ENCODE results near the gene SHROOM2.
"Not testable (repeated sequence)": the region's sequence is repeated elsewhere in the genome, so short reads cannot be mapped to it uniquely, and the experiment has no call there.

Gene SHROOM2

DNA sequence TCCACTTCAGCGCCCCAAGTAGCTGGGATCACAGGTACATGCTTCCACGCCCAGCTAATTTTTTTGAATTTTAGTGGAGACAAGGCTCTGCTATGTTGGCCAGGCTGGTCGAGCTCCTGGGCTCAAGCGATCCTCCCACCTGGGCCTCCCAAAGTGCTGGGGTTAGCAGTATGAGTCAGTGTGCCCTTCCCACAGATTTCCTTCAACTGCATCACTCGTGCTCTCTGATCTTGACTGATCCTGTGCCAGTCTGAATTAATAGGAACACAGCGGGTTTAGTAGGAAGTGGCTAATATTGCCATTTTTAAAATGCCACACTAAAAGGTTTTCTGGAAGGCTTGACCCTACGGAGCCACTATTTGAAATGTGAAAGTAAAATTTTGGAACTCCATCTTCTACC lies 4.3 kb upstream of the SHROOM2 start:
- no peak for DNase-seq (ENCODE audit: low read depth in 1 of 2, low spot score in 1 of 2)

DNA sequence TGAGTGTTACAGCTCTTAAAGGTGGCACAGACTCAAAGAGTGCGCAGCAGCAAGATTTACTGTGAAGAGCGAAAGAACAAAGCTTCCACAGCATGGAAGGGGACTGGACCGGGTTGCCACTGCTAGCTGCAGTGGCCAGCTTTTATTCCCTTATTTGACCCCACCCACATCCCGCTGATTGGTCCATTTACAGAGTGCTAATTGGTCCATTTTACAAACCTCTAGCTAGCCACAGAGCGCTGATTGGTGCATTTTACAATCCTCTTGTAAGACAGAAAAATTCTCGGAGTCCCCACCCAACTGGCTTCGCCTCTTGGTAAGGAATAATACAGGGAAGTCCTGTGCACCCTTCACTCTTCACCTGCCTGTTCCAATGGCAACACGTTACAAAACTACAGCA lies 1.9 kb upstream of the SHROOM2 start:
- DNase-seq (ENCODE audit: low read depth in 1 of 2, low spot score in 1 of 2), result no peak

DNA sequence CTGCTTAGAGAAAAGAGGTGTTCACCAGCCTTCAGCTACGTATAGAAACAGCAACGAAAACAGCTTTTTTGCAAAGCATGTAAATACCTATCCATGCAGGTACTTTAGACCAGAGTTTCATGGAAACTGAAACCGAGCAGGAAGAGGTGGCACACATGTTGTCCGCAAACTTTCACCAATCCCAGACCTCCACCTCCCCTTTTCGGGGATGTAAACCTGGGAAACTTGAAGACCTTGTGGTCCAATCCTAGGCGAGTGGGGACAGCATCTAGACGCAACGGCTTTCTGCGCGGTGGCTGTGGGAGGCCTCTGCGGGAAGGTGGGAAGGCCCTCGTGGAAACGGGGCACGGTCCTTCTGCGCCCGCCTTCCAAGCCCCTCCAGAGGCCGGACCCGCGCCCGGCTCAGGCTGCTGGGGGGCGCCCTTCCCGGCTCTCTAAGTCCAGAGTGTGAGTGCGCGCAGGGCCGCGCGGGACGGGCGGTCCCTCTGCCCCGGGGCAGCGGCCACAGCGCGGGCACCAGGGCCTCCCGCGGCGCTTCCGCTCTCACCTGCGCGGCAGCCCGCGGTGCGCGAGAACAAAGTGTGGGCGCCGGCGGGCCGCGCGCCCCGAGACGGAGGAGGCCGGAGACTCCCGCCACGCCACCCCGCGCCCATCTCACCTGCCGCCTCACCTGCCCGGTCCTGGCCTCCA lies 830 bp upstream of the SHROOM2 start:
- no peak for DNase-seq (ENCODE audit: low read depth in 1 of 2, low spot score in 1 of 2)

DNA sequence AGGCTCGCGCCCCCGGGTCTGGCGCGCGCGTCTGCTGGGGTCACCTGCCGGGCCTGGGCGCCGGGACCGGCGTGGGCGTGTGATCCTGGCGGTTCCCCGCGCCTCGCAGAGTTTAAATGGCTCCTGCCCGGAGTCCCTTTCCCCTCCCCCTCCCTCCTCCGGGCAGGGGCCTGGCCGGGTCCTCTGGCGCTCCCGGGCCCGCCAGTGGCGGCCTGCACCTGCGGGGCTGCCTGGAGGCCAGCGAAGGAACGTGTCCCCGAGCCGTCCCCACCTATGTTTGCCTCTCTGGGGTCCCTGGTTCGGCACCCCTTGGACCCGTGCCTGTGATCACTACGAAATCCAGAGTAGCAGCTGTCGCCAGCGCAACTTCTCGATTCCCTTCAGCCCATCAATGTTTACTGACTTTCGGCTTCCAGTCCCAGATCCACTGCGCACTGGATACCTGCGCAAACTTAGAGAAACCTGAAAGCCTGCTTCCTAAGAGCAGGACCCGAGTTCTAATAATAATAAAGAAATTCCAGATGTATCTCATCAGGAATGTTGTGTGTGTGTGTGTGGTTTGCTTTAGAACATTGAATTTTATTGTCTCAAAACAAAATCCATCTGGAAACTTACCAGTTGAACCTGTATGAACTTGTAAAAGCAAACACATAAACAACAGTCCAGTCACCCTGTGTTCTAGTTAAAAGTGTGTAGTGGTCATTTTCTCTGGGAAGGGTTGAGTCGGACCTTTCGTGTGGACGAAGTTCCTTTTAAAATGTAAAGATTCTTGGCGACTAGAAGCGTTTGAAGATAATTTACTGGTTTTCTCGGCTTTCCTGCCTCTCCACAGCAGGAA lies 788 bp downstream of the SHROOM2 start:
- DNase-seq (ENCODE audit: low read depth in 1 of 2, low spot score in 1 of 2), result no peak

DNA sequence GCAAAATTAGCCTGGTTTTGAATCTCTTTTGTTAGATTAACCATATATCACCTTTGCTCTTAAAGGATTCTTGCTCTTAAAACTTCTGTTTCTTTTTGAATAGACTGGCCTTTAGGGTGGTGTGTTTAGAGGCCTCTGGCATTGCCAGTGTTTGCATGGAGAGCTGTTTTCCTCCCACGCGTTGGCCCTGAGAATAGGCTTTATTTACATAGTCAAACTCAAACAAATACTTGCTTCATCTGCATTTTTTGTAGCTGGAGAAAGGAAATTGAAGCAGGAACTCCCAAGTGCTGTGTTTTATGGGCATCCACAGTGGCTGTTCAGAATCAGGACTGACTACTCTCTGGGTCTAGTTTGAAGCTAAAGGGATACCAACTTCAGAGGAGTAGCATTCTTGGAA lies 2.7 kb downstream of the SHROOM2 start:
- DNase-seq (ENCODE audit: low read depth in 1 of 2, low spot score in 1 of 2), result no peak

DNA sequence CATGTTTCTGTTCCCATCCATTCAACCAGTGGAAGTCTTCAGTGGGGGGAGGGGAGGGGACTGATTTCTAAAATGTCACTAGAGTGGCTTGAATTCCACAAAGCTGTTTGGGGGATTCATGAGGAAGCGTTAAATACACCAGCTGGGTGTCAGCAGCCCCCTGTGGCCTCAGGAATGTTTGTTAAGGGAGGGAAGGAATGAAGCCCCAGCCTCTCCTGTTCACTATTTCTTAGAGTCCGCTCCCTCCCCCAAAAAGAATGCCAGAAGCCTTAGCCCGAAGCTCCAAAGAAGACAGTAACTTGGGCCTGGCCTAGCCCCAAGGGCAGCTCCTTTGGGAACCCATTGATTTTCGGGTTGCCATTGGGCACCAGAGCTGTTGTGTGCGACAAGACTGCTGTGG lies 3.3 kb downstream of the SHROOM2 start:
- DNase-seq (ENCODE audit: low read depth in 1 of 2, low spot score in 1 of 2), result no peak

DNA sequence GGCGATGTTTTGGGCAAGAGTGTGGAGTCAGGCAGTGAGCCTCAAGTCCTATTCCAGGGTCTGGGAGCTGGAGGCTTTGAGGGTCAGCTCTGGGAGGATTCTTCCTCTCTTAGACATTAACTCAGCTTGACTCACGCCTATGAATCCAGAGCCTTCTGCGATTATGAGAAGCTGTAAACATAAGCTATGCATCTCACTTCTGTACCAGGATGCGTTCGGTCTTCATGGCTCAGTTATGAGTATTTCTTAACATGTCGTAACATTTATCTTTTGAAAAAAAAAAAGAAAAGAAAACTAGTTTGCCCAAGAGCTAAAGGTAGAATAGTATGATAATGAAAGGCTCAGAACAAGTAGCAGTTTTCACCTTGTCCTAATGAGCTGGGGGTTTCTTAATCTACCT lies 4.6 kb downstream of the SHROOM2 start:
- no peak for DNase-seq (ENCODE audit: low read depth in 1 of 2, low spot score in 1 of 2)

DNA sequence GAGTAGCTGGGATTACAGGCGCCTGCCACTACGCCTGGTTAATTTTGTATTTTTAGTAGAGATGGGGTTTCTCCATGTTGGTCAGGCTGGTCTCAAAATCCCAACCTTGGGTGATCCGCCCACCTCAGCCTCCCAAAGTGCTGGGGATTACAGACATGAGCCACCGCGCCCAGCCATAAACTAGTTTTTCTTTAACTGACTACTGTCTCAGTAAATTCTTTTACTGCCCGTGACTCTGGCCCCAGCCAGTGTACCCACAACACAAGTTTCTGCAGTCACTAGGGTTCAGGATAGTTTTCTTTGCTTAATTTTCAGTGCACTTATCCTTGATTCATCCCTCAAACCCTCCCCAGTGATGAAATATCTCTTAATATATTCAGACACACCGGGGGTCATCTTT lies 8.3 kb downstream of the SHROOM2 start:
- no peak for DNase-seq (ENCODE audit: low read depth in 1 of 2, low spot score in 1 of 2)

DNA sequence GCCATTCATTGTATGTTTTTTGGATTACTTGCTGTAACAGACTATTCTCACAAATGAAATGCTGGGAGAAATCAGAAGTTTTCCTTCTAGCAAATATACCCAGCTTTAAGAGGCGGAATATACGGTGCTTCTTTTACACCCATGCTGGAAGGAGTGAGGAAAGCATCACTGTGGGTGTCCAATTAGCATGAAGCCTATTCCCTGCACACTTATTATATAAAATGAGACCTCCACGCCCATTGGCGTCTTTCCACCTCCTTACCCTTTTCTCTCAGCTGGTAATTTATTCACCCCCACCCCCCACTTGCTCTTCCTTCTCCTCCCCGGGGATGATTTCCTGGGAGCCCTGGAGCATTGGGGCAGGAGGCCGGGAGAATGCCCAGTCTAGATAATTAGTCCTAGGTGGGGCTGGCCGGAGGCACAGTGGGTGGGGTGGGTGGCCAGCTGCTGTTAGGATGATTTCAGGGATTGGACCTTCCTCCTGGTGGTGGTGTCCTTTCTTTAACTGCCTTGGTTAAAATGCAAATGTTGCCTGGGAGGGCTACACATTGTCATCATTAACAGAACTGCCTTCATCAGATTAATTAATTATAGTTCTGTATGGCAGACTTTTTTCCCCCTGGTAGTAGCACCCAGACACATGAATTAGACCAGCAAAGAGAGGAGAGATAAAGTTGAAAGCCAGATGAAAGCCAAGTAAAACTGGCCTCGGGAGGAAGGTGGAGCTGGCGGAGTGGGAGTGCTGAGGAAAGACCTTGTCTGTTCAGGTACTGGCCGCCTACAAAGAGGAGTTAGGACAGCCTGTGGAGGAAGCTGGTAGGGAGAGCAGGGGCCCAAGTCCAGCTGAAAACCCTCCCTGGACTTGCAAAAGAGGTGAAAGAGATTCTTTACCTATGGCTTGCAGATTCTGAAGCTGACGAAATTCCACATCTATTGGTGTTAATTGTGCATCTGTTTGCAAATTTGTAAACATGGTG lies 11.4 kb downstream of the SHROOM2 start:
- no peak for DNase-seq (ENCODE audit: low read depth in 1 of 2, low spot score in 1 of 2)

DNA sequence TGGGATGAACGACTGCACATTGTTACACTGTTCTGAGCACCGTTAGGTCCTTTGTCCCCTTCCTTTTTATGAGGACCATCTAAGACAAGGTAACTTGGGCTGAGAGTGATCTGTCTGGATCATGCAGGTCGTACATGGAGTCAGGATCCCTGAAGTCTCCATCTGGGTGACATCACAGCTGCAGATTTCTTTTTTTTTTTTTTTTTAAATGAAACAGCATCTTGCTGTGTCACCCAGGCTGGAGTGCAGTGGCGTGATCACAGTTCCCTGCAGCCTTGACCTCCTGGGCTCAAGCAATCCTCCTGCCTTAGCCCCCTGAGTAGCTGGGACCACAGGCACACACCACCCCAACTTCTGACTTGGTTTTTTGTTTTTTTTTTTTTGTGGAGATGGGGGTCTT lies 16.5 kb downstream of the SHROOM2 start:
- no peak for DNase-seq (ENCODE audit: low read depth in 1 of 2, low spot score in 1 of 2)

DNA sequence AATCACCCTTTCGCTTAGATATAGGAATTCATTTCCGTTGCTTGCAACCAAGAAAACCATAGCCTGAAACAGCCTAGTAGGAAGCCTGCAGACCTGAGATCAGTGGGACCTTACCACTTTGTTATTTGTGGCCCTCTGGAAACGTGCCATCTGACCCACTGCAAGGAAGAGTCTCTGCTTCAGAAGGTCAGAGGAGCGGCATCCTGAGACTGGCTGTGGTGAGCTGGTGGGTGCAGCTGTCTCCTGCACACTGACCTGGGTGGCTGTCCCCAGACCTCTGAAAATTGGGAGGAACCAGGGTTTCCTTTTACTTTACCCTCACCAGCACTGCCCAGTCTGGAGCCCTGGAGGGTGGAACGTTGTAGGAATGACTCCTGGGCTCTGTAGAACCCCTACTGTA lies 18.2 kb downstream of the SHROOM2 start:
- DNase-seq (ENCODE audit: low read depth in 1 of 2, low spot score in 1 of 2), result no peak

DNA sequence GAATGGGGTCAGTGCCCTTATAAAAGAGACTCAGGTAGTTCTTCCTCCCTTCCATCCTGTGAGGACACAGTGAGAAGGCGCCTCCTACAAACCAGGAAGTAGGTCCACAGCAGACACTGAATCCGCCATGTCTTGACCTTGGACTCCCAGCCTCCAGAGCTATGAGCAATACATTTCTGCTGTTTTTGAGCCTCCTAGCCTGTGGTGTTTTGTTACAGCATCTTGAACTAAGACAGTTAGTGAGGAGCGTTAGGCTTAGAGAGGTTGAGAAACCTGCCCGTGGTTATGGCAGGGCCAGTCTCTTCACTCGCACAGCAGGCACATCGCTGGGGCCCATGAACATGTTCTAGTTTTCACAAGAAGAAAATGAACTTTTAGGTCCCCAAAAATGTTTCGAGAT lies 19.7 kb downstream of the SHROOM2 start:
- DNase-seq (ENCODE audit: low read depth in 1 of 2, low spot score in 1 of 2), result no peak

DNA sequence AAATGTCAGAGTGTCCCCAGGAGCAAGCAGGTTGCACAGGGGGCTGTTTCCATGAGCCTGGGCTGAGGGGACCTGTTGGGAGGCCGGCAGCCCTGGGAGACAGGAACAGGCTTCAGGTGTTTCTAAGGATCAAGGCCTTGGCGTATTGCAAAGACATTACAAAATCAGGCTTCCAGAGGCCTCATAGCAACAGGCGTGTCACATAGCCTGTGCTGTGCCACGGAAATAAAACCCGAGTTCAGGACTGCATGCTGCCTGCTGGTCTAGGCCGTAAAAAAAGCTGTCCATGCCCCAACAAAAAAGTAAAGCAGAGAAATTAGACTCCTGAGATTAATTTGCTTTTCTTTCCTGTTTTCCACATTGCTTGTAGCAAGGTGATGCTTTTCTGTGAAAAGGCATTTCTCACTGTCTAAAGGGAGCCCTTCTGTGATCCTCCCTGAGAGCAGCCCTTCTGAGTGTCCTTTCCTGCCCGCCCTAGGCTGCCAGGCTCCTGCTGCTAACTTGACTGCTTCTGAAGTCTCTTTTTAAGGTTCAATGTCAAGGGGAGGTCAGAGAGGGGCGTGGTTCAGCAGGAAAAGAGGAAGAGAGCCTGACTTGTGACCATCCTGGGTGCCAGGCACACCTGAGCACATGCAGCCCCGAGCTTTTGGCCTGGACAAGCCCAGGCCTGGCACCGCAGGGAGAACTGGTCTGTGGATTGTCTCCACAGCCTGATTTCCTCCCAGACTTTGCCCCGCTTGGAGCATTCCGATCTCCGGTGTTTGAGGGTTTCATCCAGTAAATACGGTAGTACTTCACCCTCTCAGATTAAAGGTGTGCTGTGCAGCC lies 21.3 kb downstream of the SHROOM2 start:
- no peak for DNase-seq (ENCODE audit: low read depth in 1 of 2, low spot score in 1 of 2)

DNA sequence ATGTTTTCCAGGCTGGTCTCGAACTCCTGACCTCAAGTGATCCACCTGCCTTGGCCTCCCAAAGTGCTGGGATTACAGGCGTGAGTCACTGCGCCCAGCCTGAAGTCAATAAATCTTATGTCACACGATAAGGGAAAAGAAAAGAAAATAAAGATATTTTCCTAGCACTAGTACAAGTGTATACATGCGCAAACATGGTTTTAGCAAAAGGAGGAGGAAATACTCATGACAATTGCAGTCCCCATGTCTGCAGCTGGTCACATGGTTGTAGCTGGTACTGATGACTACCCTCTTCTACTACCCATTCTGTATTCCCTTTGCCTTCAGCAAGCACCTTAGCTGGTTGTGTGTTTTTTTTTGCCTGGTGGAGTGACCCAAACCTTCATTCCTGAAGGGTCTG lies 23.6 kb downstream of the SHROOM2 start:
- DNase-seq (ENCODE audit: low read depth in 1 of 2, low spot score in 1 of 2), result not testable (repeated sequence)

DNA sequence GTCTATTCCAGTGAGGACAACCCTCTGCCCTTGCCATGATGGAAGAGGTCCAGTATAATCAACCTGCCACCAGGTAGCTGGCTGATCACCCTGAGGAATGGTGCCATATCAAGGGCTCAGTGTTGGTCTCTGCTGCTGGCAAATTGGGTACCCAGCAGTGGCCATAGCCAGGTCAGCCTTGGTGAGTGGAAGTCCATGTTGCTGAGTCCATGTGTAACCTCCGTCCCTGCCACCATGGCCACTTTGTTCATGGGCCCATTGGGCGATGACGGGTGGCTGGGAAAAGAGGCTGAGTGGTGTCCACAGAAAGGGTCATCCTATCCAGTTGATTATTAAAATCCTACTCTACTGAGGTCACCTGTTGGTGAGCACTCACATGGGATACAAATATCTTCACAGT lies 24.9 kb downstream of the SHROOM2 start:
- DNase-seq (ENCODE audit: low read depth in 1 of 2, low spot score in 1 of 2), result not testable (repeated sequence)

DNA sequence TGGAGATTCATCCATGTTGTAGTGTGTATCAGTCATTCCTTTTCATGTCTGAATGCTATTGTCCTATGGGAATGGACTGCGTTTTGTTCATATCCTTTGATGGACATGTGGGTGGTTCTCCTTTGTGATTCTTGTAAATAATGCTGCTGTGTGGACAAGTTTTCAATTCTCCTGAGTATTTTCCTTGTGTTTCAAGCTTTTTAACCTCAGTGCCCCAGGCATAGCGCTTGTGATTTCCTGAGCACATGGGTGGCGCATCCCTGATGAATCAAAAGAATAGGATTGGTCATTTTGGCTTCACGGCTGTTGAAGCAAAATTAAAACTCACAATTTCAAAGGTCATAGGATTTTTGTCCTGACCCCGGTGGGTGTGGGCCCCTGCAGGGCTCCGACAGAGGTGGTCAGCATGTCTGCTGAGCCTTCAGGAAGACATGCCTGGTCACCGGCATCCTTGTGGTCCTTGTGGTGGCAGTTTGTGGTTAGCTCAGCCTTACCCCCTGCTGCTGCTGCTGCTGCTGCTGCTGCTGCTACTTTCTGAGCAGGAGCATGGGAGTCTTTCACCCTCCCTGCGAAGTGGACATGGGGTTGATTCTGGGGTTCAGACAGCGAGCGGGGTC lies 30.0 kb downstream of the SHROOM2 start:
- no peak for DNase-seq (ENCODE audit: low read depth in 1 of 2, low spot score in 1 of 2)

DNA sequence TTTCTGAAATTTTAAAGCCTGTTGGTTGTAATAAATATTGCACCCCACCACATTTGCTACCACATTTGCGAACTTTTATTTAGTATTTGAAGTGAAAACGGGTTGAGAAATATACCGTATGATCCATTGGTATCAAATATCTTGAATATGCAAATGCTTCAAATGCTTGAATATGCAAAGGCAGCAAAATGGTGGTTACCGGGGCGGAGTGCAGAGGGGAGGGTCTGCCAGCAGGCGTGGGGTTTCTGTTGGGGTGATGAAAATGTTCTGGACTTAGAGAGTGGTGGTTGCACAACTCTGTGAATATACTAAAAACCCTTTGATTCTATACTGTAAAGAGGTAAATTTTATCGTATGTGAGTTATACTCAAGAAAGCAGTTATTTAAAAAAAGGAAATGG lies 35.3 kb downstream of the SHROOM2 start:
- DNase-seq (ENCODE audit: low read depth in 1 of 2, low spot score in 1 of 2), result no peak

DNA sequence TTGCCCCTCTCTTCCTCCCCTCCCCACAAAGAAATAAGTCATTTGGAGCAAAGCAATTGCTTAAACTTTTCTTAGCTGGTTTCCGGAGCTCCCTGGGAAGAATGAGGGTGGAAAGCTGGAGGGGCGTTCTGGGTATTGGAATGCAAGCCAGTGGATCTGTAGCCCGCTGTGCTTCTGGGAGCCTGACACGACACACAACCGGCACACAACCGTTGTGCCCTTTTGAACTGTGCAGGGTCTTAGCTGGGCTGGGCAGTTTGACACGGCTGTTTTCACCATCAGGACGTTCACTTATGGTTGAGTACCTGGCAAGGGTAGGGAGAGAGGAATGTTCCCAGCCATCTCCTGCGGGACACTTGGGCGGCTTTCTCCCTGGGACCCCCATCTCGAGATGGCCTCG lies 38.3 kb downstream of the SHROOM2 start:
- no peak for DNase-seq (ENCODE audit: low read depth in 1 of 2, low spot score in 1 of 2)

DNA sequence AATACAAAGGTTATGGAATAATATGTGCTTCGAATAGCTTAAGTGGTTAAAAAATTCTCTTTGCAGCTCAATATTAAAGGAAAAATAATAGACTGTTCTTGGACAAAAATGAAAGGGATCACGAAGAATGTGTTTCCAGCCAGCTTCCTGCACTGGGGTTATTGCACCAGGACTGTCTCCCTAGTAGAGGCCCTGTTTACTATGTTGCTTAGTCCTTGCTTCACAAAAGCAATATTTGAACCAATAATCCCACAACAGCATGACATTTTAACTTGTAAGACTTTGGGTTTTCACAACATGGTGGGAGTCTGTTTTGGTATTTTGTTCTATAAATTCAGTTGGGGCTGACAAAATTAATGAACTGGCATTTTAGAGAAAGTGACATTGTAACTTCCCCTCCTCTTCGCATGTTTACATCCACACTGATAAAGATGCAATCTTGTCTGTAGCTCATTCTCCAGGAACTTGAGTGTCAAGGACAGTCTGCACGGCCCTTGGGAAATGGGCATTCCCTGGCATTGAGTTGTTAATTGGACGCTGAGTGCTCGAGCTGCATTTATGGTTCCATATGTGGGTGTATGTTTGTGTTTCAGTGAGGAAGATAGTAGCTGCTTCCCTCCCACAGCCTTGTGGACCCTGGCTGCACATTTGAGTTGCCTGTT lies 39.0 kb downstream of the SHROOM2 start:
- no peak for DNase-seq (ENCODE audit: low read depth in 1 of 2, low spot score in 1 of 2)

DNA sequence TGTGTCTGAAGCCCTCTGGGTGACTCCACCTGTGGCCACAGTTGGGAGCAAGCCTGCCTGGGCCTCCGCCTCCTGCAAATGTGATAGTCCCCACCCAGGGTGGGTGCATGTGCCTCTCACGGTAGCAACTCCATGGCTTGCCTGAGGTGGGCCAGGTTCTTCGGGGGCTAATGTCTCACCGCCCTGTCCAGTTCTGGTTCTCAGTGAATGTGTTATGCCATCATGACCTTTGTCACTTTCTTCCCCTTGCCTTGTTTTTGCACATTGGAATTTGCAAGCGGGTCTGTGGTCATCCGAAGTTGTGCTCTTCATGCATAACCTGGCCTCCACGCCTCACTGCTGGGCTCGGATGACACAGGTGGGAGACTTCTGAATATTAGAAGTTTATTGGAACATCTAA lies 39.7 kb downstream of the SHROOM2 start:
- DNase-seq (ENCODE audit: low read depth in 1 of 2, low spot score in 1 of 2), result no peak

All from activated CD4-positive, alpha-beta T cell treated with anti-CD3 and anti-CD28 coated beads, Interleukin-2, amount 50 U/mL, for 24 hours (primary cell).